HG02852 (cell line): ENCODE data around the gene TAF11L13.
"Not testable (repeated sequence)": the region's sequence is repeated elsewhere in the genome, so short reads cannot be mapped to it uniquely, and the experiment has no call there.

Source experiments
- ATAC-seq: cut with Tn5 transposase; IDR thresholded peaks from one replicate; pipeline ENCODE4 v1.9.1; 2021; ENCODE audit warnings: mild to moderate bottlenecking, moderate library complexity; ENCODE audit not compliant: unreplicated experiment

TAF11L13 gene

DNA sequence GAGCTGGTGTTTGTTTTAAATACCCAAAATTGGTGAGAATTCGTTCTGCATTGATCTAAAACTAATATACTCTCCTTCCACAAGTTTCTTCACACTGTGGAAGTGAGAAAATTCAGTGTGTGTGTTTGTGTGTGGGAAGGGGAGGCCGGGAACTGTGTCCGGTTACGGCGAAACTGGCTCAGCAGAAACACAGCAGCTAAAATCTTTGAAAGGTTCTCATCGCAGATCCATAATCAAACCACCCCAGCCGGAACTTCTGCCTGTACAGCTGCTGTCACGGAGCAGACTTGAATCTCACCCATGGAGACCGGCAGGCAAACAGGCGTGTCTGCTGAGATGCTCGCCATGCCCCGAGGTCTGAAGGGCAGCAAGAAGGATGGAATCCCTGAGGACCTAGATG is at the start of gene TAF11L13:
TSS of gene TAF11L13 (plus strand) at position 301 of the 400 bp plus-strand sequence.
- not testable (repeated sequence) for ATAC-seq

DNA sequence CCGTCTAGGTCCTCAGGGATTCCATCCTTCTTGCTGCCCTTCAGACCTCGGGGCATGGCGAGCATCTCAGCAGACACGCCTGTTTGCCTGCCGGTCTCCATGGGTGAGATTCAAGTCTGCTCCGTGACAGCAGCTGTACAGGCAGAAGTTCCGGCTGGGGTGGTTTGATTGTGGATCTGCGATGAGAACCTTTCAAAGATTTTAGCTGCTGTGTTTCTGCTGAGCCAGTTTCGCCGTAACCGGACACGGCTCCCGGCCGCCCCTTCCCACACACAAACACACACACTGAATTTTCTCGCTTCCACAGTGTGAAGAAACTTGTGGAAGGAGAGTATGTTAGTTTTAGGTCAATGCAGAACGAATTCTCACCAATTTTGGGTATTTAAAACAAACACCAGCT is 46.2 kb upstream of the TAF11L13 start, which contains the start of gene TAF11L7:
TSS of gene TAF11L7 (minus strand) at position 101 of the 400 bp plus-strand sequence.
- ATAC-seq: not testable (repeated sequence)

DNA sequence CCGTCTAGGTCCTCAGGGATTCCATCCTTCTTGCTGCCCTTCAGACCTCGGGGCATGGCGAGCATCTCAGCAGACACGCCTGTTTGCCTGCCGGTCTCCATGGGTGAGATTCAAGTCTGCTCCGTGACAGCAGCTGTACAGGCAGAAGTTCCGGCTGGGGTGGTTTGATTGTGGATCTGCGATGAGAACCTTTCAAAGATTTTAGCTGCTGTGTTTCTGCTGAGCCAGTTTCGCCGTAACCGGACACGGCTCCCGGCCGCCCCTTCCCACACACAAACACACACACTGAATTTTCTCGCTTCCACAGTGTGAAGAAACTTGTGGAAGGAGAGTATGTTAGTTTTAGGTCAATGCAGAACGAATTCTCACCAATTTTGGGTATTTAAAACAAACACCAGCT is 41.0 kb upstream of the TAF11L13 start, which contains the start of gene TAF11L8:
TSS of gene TAF11L8 (minus strand) at position 101 of the 400 bp plus-strand sequence.
- not testable (repeated sequence) for ATAC-seq

DNA sequence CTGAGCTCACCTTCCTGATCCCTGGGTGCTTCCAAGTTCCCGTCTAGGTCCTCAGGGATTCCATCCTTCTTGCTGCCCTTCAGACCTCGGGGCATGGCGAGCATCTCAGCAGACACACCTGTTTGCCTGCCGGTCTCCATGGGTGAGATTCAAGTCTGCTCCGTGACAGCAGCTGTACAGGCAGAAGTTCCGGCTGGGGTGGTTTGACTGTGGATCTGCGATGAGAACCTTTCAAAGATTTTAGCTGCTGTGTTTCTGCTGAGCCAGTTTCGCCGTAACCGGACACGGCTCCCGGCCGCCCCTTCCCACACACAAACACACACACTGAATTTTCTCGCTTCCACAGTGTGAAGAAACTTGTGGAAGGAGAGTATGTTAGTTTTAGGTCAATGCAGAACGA is 37.6 kb upstream of the TAF11L13 start, which contains the start of gene TAF11L9:
TSS of gene TAF11L9 (minus strand) at position 140 of the 400 bp plus-strand sequence.
- not testable (repeated sequence) for ATAC-seq

DNA sequence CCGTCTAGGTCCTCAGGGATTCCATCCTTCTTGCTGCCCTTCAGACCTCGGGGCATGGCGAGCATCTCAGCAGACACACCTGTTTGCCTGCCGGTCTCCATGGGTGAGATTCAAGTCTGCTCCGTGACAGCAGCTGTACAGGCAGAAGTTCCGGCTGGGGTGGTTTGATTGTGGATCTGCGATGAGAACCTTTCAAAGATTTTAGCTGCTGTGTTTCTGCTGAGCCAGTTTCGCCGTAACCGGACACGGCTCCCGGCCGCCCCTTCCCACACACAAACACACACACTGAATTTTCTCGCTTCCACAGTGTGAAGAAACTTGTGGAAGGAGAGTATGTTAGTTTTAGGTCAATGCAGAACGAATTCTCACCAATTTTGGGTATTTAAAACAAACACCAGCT is 34.2 kb upstream of the TAF11L13 start, which contains the start of gene TAF11L10:
TSS of gene TAF11L10 (minus strand) at position 101 of the 400 bp plus-strand sequence.
- ATAC-seq: not testable (repeated sequence)

DNA sequence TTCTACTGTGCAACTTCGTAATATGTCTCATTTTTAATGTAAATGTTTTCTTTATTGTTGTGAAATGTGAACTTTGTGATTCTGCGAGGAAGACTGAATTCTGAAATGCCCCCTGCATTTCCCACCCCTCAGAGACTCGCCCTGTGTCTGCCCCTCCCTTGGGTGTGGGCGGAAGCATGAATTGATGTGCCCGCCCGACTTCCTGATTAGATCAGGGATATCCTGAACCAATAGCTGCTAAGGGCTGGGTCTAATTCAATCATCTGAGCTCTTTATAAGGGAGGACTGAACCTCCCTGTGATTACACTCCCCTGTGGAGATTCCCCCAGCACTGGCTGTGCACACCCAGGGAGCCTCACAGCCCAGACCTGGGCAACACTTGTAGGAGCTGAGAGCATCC is 28.0 kb upstream of the TAF11L13 start, which contains the start of gene TAF11L11:
TSS of gene TAF11L11 (plus strand) at position 304 of the 400 bp plus-strand sequence.
- ATAC-seq: not testable (repeated sequence)

DNA sequence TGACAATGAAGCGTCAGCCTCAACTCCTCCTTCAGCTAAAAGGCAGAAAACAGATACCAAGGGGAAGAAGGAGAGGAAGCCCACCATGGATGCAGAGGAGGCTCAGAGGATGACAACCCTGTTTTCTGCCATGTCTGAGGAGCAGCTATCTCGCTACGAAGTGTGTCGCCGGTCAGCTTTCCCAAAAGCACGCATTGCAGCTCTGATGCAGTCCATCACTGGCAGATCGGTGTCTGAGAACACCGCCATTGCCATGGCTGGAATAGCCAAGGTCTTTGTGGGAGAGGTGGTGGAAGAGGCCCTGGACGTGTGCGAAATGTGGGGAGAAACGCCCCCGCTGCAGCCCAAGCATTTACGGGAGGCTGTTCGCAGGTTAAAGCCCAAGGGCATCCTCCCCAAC is 26.9 kb upstream of the TAF11L13 start:
- no peak for ATAC-seq

DNA sequence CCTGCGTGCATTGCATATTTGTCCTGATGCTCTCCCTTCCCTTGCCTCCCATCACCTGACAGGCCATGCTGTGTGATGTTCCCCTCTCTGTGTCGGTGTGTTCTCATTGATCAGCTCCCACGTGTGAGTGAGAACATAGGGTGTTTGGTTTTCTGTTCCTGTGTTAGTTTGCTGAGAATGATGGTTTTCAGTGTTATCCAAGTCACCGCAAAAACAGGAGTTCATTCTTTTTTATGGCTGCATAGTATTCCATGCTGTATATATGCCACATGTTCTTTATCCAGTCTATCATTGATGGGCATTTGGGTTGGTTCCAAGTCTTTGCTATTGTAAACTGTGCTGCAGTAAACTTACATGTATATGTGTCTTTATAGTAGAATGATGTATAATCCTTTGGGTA is 24.4 kb upstream of the TAF11L13 start:
- not testable (repeated sequence) for ATAC-seq

DNA sequence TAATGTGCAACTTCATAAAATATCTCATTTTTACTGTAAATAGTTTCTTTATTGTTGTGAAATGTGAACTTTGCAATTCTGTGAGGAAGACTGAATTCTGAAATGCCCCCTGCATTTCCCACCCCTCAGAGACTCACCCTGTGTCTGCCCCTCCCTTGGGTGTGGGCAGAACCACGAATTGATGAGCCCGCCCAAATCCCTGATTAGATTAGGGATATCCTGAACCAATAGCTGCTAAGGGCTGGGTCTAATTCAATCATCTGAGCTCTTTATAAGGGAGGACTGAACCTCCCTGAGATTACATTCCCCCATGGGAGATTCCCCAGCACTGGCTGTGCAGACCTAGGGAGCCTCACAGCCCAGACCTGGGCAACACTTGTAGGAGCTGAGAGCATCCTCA is 21.8 kb upstream of the TAF11L13 start, which contains the start of gene TAF11L12:
TSS of gene TAF11L12 (plus strand) at position 301 of the 400 bp plus-strand sequence.
- ATAC-seq: not testable (repeated sequence)

DNA sequence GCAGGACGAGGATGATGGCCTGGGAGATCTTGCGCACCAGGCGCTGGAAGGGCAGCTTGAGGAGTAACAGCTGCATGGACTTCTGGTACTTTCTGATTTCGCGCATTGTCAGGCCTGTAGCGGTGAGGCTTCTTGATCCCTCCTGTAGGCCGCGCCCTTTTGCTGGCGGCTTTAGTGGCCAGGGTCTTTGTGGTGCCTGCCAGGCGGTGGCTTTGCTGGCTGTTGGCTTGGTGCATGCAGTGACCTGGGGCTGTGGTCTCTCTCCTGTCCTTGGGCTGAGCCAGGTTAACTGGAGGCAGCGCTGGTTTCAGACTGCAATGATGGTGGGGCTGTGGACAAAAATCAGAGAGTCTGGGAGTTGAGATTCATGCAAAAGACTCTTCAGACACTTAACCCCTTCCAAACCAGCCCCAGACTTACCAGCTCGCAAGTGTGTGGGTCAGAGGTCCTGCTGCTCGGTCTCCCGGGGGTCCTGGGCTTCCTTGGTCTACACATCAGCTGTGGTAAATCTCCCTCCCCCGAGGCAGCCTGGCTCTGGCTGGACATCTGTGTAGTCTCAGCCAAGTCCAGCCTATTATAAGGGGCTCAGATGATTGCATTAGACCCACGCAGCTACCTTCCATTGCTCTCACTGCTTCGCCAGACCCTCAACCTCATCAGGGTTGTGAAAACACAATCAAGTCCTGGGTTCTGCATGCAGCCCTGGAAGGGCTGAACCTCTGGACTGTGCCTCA is 16.8 kb upstream of the TAF11L13 start:
- ATAC-seq: no peak

DNA sequence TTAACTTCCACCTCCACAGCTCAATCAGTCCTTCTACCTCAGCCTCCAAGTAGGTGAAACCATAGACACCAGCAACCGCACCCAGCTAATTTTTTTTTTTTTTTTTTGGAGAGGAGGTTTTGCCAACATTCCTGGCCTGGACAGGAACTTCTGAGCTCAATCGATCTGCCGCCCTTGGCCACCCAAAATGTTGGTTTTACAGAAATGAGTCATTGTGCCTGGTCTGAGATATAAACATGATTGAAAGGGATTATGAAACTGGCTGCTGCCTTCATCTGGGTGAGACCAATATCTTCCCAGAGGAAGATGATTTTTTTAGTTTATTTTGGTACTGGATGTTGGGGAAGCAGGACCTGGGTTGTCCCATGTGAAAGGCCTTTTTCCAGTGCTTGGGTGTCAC is 12.5 kb upstream of the TAF11L13 start:
- no peak for ATAC-seq

DNA sequence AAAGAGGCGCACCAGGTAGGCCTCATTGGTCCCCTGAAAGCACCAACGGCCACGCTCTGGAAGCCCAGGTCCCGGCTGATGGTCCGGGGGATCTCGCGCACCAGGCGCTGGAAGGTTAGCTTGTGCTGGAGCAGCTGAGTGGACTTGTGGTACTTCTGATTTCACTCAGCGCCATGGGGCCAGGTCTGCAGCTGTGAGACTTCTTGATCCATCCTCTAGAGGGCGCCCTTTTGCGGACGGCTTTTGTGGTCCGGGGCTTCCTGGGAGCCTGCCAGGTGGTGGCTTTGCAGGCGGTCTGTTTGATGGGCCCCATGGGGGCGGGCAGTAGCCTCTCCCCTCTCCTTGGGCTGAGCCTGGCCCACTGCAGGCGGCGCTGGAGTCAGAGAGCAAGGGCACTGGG is 11.3 kb upstream of the TAF11L13 start:
- no peak for ATAC-seq

DNA sequence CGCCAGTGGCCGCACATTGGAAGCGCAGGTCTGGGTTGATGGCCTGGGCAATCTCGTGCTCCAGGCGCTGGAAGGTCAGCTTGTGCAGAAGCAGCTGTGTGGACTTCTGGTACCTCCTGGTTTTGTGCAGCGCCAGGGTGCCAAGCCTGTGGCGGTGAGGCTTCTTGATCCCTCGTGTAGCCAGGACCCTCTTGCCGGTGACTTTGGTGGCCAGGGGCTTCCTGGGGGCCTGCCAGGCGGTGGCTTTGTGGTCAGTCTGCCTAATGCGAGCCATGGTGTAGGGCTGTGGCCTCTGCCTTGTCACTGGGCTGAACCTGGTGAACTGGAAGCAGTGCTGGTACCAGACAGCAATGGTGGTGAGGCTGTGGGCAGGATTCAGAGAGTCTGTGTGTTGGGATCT is 6.2 kb upstream of the TAF11L13 start:
- ATAC-seq: no peak

DNA sequence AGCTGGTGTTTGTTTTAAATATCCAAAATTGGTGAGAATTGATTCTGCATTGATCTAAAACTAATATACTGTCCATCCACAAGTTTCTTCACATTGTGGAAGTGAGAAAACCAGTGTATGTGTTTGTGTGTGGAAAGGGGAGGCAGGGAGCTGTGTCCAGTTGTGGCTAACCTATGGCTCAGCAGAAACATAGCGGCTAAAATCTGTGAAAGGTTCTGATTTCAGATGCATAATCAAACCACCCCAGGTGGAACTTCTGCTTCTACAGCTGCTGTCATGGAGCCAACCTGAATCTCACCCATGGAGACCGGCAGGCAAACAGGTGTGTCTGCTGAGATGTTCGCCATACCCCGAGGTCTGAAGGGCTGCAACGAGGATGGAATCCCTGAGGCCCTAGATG is 2.3 kb downstream of the TAF11L13 start, which contains the start of gene TAF11L14:
TSS of gene TAF11L14 (plus strand) at position 301 of the 400 bp plus-strand sequence.
- no peak for ATAC-seq

DNA sequence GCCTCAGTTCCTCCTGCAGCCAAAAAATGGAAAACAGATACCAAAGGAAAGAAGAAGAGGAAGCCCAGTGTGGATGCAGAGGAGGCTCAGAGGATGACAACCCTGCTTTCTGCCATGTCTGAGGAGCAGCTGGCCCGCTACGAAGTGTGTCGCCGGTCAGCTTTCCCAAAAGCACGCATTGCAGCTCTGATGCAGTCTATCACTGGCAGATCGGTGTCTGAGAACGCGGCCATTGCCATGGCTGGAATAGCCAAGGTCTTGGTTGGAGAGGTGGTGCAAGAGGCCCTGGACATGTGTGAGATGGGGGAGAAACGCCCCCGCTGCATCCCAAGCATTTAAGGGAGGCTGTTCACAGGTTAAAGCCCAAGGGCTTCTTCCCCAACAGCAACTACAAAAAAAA is 17.3 kb downstream of the TAF11L13 start:
- not testable (repeated sequence) for ATAC-seq

DNA sequence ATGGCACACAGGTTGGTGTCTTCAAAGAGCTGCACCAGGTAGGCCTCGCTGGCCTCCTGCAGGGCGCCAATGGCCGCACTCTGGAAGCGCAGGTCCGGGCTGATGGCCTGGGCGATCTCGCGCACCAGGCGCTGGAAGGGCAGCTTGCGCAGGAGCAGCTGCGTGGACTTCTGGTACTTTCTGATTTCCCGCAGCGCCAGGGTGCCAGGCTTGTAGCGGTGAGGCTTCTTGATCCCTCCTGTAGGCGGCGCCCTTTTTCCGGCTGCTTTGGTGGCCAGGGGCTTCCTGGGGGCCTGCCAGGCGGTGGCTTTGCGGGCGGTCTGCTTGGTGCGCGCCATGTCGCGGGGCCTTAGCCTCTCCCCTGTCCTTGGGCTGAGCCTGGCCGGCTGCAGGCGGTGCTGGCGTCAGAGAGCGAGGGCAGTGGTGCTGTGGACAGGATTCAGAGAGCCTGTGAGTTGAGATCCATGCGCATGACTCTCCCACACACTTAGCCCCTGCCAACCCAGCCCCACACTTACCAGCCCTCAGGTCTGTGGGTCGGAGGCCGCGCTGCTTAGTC is 23.4 kb downstream of the TAF11L13 start:
- not testable (repeated sequence) for ATAC-seq

DNA sequence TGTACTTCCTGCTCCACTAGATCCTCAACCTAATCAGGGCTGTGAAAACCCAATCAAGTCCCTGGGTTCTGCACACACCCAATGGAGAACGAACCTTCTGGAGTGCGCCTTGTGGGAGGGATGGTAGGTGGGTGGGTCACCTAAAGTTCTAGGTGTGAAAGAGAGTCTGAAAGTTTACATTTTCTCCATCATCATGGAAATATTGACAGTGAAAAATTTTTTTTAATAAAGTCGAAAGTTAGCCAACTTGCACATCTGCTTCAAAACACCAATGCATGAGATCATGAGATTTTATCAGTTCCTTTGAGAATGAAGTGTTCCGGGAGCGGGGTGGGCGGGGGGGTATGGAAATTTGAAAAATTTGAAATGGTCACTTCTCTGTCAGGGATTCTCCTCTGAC is 24.0 kb downstream of the TAF11L13 start:
- no peak for ATAC-seq

DNA sequence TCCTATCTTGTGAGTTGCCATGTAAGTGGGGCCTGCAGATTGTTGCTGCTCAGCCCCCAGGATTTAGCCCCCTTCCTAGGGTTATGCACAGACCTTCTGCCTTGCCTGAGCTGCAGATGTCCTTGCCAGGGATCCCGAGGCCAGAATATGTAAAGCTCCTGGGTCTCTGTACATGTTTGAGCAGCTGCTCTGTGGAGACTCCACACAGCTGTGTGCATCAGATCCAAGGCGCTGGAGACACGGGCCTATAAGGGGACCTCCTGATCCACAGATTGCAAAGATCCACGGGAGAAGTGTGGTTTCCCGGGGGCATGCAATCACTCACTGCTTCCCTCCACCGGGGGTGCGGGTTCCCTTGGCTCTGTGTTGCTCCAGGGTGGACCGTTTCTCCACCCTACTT is 31.3 kb downstream of the TAF11L13 start:
- no peak for ATAC-seq

DNA sequence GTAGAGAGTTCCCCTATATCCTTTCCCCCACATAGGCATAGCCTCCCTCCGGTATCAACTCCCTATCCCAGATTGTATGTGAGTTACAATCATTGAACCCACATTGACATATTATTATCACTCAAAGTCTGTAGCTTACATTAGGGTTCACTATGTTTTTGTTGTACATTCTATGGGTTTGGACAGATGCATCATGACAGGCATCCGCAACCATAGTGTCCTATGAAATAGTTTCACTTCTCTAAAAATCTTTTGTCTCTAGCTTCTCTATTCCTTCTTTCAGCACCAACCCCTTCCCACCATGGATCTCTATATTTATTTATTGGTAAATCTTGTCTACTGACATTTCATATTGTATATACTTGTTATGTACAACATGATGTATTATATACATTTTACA is 33.9 kb downstream of the TAF11L13 start:
- no peak for ATAC-seq

DNA sequence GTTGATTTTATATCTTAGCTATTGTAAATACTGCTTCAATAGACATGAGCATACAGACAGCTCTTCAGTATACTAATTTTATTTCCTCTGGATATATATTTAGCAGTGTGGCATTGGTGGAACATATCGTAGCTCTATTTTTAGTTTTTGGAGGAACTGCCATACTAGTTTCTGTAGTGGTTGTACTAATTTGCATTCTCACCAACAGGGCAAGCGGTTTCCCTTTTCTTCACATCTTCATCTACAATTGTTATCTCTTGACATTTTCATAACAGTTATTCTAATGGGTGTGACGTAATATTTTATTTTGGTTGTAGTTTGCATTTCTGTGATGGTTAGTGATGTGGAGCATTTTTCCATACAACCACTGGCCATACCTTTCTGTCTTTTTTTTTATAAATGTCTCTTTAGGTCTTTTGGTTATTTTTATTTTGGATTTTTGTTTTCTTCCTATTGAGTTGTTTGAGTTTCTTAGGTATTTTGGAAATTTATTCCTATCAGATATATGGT is 34.9 kb downstream of the TAF11L13 start:
- no peak for ATAC-seq

DNA sequence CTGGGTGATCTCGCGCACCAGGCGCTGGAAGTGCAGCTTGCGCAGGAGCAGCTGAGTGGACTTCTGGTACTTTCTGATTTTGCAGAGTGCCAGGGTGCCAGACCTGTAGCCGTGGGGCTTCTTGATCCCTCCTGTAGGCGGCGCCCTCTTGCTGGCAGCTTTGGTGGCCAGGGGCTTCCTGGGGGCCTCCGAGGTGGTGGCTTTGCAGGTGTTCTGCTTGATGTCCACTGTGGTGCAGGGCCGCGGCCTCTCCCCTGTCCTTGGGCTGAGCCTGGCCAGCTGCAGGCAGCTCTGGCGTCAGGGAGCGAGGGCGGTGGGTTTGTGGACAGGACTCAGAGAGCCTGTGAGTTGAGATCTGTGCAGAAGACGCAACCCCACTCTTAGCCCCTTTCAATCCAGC is 38.5 kb downstream of the TAF11L13 start:
- ATAC-seq: no peak
